Neural cell (in vitro differentiated cells): ENCODE data around the gene IGF2BP3. TPM values are rescaled to one million over a fixed set of nuclear protein-coding genes. Genes with fewer than 3 reads are reported as not detected.

Experiments used
- H2AFZ ChIP-seq: fragments of 200-600, 300-800 bp; sonication (generic), shearing (Covaris generic); 2 replicates; pipeline ENCODE4 v1.6.0; 2014; ENCODE audit warnings: low read depth, mild to moderate bottlenecking, antibody characterized with exemption, low read length, moderate library complexity
- H3F3A ChIP-seq: fragments of 200-600 bp; shearing (Covaris generic); 2 replicates; pipeline ENCODE4 v1.6.1; 2016; ENCODE audit warnings: mild to moderate bottlenecking, moderate library complexity, mixed read lengths, antibody characterized with exemption, low read length; ENCODE audit not compliant: insufficient read depth, poor library complexity, severe bottlenecking
- H3K27ac ChIP-seq: fragments of 200-600, 300-800 bp; sonication (generic), shearing (Covaris generic); 2 replicates; pipeline ENCODE4 v1.5.1; 2014; ENCODE audit warnings: mild to moderate bottlenecking, low read length, moderate library complexity
- H3K27me3 ChIP-seq: fragments of 300-800, 200-600 bp; sonication (generic), shearing (Covaris generic); 2 replicates; pipeline ENCODE4 v1.6.0; 2014; ENCODE audit warnings: mild to moderate bottlenecking, low read depth, low read length, moderate library complexity; ENCODE audit not compliant: insufficient read depth
- H3K36me3 ChIP-seq: fragments of 300-800, 200-600 bp; sonication (generic), shearing (Covaris generic); 2 replicates; pipeline ENCODE4 v1.5.1; 2014; ENCODE audit warnings: mild to moderate bottlenecking, antibody characterized with exemption, low read length, moderate library complexity; ENCODE audit not compliant: insufficient read depth
- H3K4me2 ChIP-seq: fragments of 300-800, 200-600 bp; sonication (generic), shearing (Covaris generic); 2 replicates; pipeline ENCODE4 v1.6.0; 2014; ENCODE audit warnings: mild to moderate bottlenecking, low read length
- H3K4me3 ChIP-seq: fragments of 300-800, 200-600 bp; sonication (generic), shearing (Covaris generic); 2 replicates; pipeline ENCODE4 v1.5.1; 2014; ENCODE audit warnings: mild to moderate bottlenecking, low read length, moderate library complexity
- H3K79me2 ChIP-seq: fragments of 200-600 bp; shearing (Covaris generic); replicated peaks from 2 replicates; pipeline ENCODE4 v1.6.0; 2014; ENCODE audit warnings: mild to moderate bottlenecking, low read length, moderate library complexity; ENCODE audit not compliant: insufficient read depth
- H3K9ac ChIP-seq: fragments of 300-800, 200-600 bp; sonication (generic), shearing (Covaris generic); 2 replicates; pipeline ENCODE4 v1.6.1; 2016; ENCODE audit warnings: mild to moderate bottlenecking, low read length, mixed read lengths
- H3K9me2 ChIP-seq: fragments of 200-600 bp; shearing (Covaris generic); 2 replicates; pipeline ENCODE4 v1.6.1; 2016; ENCODE audit warnings: mild to moderate bottlenecking, low read length, mixed read lengths; ENCODE audit not compliant: insufficient read depth
- H3K9me3 ChIP-seq: fragments of 200-600, 300-800 bp; sonication (generic), shearing (Covaris generic); 2 replicates; pipeline ENCODE4 v1.6.1; 2016; ENCODE audit warnings: mild to moderate bottlenecking, mixed run types, low read length, moderate library complexity, mixed read lengths
- H4K20me1 ChIP-seq: fragments of 200-600 bp; shearing (Covaris generic); 2 replicates; pipeline ENCODE4 v1.6.1; 2016; ENCODE audit warnings: mild to moderate bottlenecking, mixed run types; ENCODE audit not compliant: insufficient read depth
- CTCF ChIP-seq: fragments of 450-650 bp; IDR thresholded peaks from 2 replicates; pipeline ENCODE4 v1.5.1; 2014; ENCODE audit warnings: antibody characterized with exemption, mild to moderate bottlenecking, moderate library complexity; ENCODE audit not compliant: poor library complexity, severe bottlenecking
- EP300 ChIP-seq: fragments of 450-650 bp; conservative IDR thresholded peaks from 2 replicates; pipeline ENCODE4 v1.6.1; 2014; ENCODE audit warnings: antibody characterized with exemption, mild to moderate bottlenecking, moderate library complexity; ENCODE audit not compliant: poor library complexity, severe bottlenecking
- EZH2 ChIP-seq: fragments of 200-600, 300-800 bp; shearing (Covaris generic), sonication (generic); IDR thresholded peaks from 2 replicates; pipeline ENCODE4 v1.6.1; 2014; ENCODE audit warnings: antibody characterized with exemption, low read length, borderline replicate concordance, mild to moderate bottlenecking; ENCODE audit not compliant: insufficient read depth, poor library complexity, severe bottlenecking
- MXI1 ChIP-seq: fragments of 450-650 bp; conservative IDR thresholded peaks from 2 replicates; pipeline ENCODE4 v1.6.1; 2014; ENCODE audit warnings: antibody characterized with exemption, mild to moderate bottlenecking; ENCODE audit not compliant: poor library complexity, severe bottlenecking
- POLR2AphosphoS5 ChIP-seq: IDR thresholded peaks from 2 replicates; pipeline ENCODE4 v1.6.1; 2012
- RAD21 ChIP-seq: fragments of 450-650 bp; conservative IDR thresholded peaks from 2 replicates; pipeline ENCODE4 v1.6.1; 2014; ENCODE audit warnings: antibody characterized with exemption, mild to moderate bottlenecking, moderate library complexity
- SMC3 ChIP-seq: fragments of 450-650 bp; conservative IDR thresholded peaks from 2 replicates; pipeline ENCODE4 v1.6.1; 2014; ENCODE audit warnings: antibody characterized with exemption, mild to moderate bottlenecking, moderate library complexity; ENCODE audit not compliant: poor library complexity
- TAF1 ChIP-seq: IDR thresholded peaks from 2 replicates; pipeline ENCODE4 v1.6.1; 2012; ENCODE audit warnings: low read depth
- polyA plus RNA-seq: library from polyadenylated mRNA; depleted of rRNA; stranded (reverse); fragments of >200 nt; gene quantifications from 2 replicates; pipeline ENCODE4 v1.2.3, GENCODE V29; 2014
- TF ChIP-seq, protein P1 (sequence below): IDR thresholded peaks from 2 replicates; pipeline ENCODE4 v1.6.1; 2012; ENCODE audit warnings: borderline replicate concordance

Gene IGF2BP3
- polyA plus RNA-seq, 1 donor from 2014 or later = 29.6 TPM

- no peaks in the 10 kb centered on the region for H3K9me2 ChIP-seq
- TF ChIP-seq POLR2AphosphoS5 (no peak), EZH2 (no peak), MXI1 (no peak), SMC3 (no peak), EP300 (no peak)
- no peak overlapping the region for H3K4me3 ChIP-seq
- H2AFZ ChIP-seq = no peak overlapping the region
- H4K20me1 ChIP-seq = no peaks in the 10 kb centered on the region
- no peaks in the 10 kb centered on the region for H3K9me3 ChIP-seq
- no peak overlapping the region for H3K4me2 ChIP-seq
- H3K27me3 ChIP-seq = no peaks in the 10 kb centered on the region
- H3K9ac ChIP-seq = no peak overlapping the region
- H3K36me3 ChIP-seq = no peaks in the 10 kb centered on the region
- peaks cover 3% of the 10 kb centered on the region for H3F3A ChIP-seq
- no peak overlapping the region for H3K27ac ChIP-seq
- peaks cover 48% of the 10 kb centered on the region for H3K79me2 ChIP-seq
Measured at GRCh38 chr7:23477962-23478866, 7.9 kb upstream of the IGF2BP3 start.

DNA sequence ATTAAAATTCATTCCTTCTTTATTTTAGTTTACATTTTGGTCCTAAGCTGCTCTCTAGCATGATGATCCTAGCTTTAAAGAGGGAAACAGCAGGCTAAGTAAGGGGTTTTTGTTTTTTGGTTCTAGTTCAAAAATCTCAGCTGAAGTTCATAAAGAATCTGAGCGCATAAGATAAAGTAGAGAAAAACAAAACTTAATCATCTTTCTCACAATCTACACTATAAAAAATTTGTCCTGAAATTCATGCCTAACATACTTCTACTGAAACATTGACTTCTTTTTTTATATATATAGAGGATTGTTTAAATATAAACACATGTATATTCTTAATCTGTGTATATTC lies 6.8 kb upstream of the IGF2BP3 start:
- TF ChIP-seq EZH2 (no peak), TAF1 (no peak), RAD21 (no peak), CTCF (no peak), POLR2AphosphoS5 (no peak), SMC3 (no peak), EP300 (no peak), MXI1 (no peak)
- TF ChIP-seq, protein P1, sequence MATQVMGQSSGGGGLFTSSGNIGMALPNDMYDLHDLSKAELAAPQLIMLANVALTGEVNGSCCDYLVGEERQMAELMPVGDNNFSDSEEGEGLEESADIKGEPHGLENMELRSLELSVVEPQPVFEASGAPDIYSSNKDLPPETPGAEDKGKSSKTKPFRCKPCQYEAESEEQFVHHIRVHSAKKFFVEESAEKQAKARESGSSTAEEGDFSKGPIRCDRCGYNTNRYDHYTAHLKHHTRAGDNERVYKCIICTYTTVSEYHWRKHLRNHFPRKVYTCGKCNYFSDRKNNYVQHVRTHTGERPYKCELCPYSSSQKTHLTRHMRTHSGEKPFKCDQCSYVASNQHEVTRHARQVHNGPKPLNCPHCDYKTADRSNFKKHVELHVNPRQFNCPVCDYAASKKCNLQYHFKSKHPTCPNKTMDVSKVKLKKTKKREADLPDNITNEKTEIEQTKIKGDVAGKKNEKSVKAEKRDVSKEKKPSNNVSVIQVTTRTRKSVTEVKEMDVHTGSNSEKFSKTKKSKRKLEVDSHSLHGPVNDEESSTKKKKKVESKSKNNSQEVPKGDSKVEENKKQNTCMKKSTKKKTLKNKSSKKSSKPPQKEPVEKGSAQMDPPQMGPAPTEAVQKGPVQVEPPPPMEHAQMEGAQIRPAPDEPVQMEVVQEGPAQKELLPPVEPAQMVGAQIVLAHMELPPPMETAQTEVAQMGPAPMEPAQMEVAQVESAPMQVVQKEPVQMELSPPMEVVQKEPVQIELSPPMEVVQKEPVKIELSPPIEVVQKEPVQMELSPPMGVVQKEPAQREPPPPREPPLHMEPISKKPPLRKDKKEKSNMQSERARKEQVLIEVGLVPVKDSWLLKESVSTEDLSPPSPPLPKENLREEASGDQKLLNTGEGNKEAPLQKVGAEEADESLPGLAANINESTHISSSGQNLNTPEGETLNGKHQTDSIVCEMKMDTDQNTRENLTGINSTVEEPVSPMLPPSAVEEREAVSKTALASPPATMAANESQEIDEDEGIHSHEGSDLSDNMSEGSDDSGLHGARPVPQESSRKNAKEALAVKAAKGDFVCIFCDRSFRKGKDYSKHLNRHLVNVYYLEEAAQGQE = no peak
- Histone ChIP-seq H3K9me3 (no peaks in the 10 kb centered on the region), H3K36me3 (no peaks in the 10 kb centered on the region), H4K20me1 (no peaks in the 10 kb centered on the region), H2AFZ (no peak overlapping the region), H3K27ac (no peak overlapping the region), H3K9ac (no peak overlapping the region), H3K27me3 (no peaks in the 10 kb centered on the region), H3K79me2 (peaks cover 59% of the 10 kb centered on the region), H3K4me3 (no peak overlapping the region), H3F3A (peaks cover 3% of the 10 kb centered on the region), H3K9me2 (no peaks in the 10 kb centered on the region), H3K4me2 (no peak overlapping the region)
